Fibroblast of lung (primary cell): ENCODE results near the gene TUBGCP2. TPM values are rescaled to one million over a fixed set of nuclear protein-coding genes. Genes with fewer than 3 reads are reported as not detected.

Experiments used
- DNase-seq, 2 donors: peaks; one replicate each; pipeline versions ENCODE4 v3.0.0 to v3.0.0-alpha.2; 2010; ENCODE audit warnings: low read depth in 2 of 2
- H2AFZ ChIP-seq: 2 replicates; pipeline ENCODE4 v1.5.1; 2012; ENCODE audit warnings: low read length, control low read depth, inconsistent platforms
- H3K27ac ChIP-seq: 2 replicates; pipeline ENCODE4 v1.5.1; 2011; ENCODE audit warnings: low read length, control low read depth; ENCODE audit not compliant: insufficient read depth
- H3K27me3 ChIP-seq: 2 replicates; pipeline ENCODE4 v1.5.1; 2011; ENCODE audit warnings: mild to moderate bottlenecking, low read length; ENCODE audit not compliant: control insufficient read depth, insufficient read depth
- H3K36me3 ChIP-seq: 2 replicates; pipeline ENCODE4 v1.5.1; 2011; ENCODE audit warnings: low read length; ENCODE audit not compliant: control insufficient read depth, insufficient read depth
- H3K4me1 ChIP-seq: 2 replicates; pipeline ENCODE4 v1.5.1; 2011; ENCODE audit warnings: low read length; ENCODE audit not compliant: control insufficient read depth, insufficient read depth; ENCODE audit errors: extremely low read depth
- H3K4me2 ChIP-seq: 2 replicates; pipeline ENCODE4 v1.5.1; 2011; ENCODE audit warnings: low read length, control low read depth; ENCODE audit not compliant: insufficient read depth; ENCODE audit errors: extremely low read depth
- H3K4me3 ChIP-seq, 4 experiments: fragments of 200-600 bp in 1 of 4; sonication (generic) in 1 of 4; replicated peaks in 1 of 4; 2 replicates each; pipeline ENCODE4 v1.5.1; 2011 to 2016; ENCODE audit warnings: low read length in 4 of 4, low read depth in 3 of 4, mild to moderate bottlenecking in 3 of 4, control low read depth in 2 of 4, inconsistent platforms in 1 of 4, mixed read lengths in 1 of 4; ENCODE audit not compliant: insufficient read depth in 1 of 4; ENCODE audit errors: control extremely low read depth in 1 of 4
- H3K79me2 ChIP-seq: 2 replicates; pipeline ENCODE4 v1.5.1; 2012; ENCODE audit warnings: mild to moderate bottlenecking, low read length, inconsistent platforms; ENCODE audit not compliant: control insufficient read depth, insufficient read depth
- H3K9ac ChIP-seq: 2 replicates; pipeline ENCODE4 v1.5.1; 2011; ENCODE audit warnings: mild to moderate bottlenecking, low read length, control low read depth; ENCODE audit not compliant: insufficient read depth
- H3K9me3 ChIP-seq: 2 replicates; pipeline ENCODE4 v1.5.1; 2012; ENCODE audit warnings: low read depth, low read length; ENCODE audit not compliant: control insufficient read depth, insufficient read depth
- H4K20me1 ChIP-seq: 2 replicates; pipeline ENCODE4 v1.5.1; 2011; ENCODE audit warnings: low read length; ENCODE audit not compliant: control insufficient read depth, insufficient read depth; ENCODE audit errors: extremely low read depth
- CTCF ChIP-seq, 2 donors: IDR thresholded peaks in 1 of 2; conservative IDR thresholded peaks in 1 of 2; 1 replicate in 1 of 2; 2 replicates in 1 of 2; pipeline ENCODE4 v1.5.1; 2011 to 2012; ENCODE audit warnings: low read length in 2 of 2, control low read depth in 1 of 2, inconsistent platforms in 1 of 2, low read depth in 1 of 2, mild to moderate bottlenecking in 1 of 2
- EZH2 ChIP-seq: IDR thresholded peaks from 2 replicates; pipeline ENCODE4 v1.5.1; 2012; ENCODE audit warnings: low read length, control low read depth, mild to moderate bottlenecking; ENCODE audit errors: missing control alignments
- polyA plus RNA-seq, 2 donors: library from polyadenylated mRNA; depleted of rRNA in 1 of 2; stranded (reverse) in 1 of 2; unstranded in 1 of 2; fragments of >200 nt; gene quantifications; 2 replicates each; pipeline ENCODE4 v1.2.1, GENCODE V29; 2011 to 2012; ENCODE audit warnings: missing spikeins in 1 of 2
- total RNA-seq: library from RNA; depleted of rRNA; stranded (reverse); fragments of >200 nt; gene quantifications from 2 replicates; pipeline ENCODE4 v1.2.1, GENCODE V29; 2014

TUBGCP2 gene
- total and polyA plus RNA-seq, 2 donors (not counting 1 experiment from before 2014, with no cell fraction given), result 31.0 to 60.8 TPM

GRCh38 chr10:133318494-133319127 is 9.9 kb upstream of the TUBGCP2 start:
- H4K20me1 ChIP-seq, result no peaks in the 10 kb centered on the region
- no peaks in the 10 kb centered on the region for H3K4me1 ChIP-seq
- peak; percentile 46 to 47 for DNase-seq
- peak overlapping the region; percentile 37 for H3K9ac ChIP-seq
- no peaks in the 10 kb centered on the region for H3K9me3 ChIP-seq
- H3K36me3 ChIP-seq, result no peaks in the 10 kb centered on the region
- peak overlapping the region; percentile 87 for H3K4me2 ChIP-seq
- peak overlapping the region; percentile 37 to 52 (median 50) for H3K4me3 ChIP-seq
- no peaks in the 10 kb centered on the region for H3K79me2 ChIP-seq
- H3K27me3 ChIP-seq, result no peaks in the 10 kb centered on the region
- TF ChIP-seq EZH2 (no peak), CTCF (conservative IDR thresholded peaks at IDR 0.05 in 1 of 2, IDR thresholded peaks at IDR 0.05 in 1 of 2; ENCODE audit: low read depth in 1 of 2, low read length in 2 of 2) (peak; percentile 46 to 72)
- H2AFZ ChIP-seq, result peak overlapping the region; percentile 69
- H3K27ac ChIP-seq, result no peak overlapping the region

GRCh38 chr10:133316732-133317131 is 8.1 kb upstream of the TUBGCP2 start:
- Histone ChIP-seq H3K4me2 (no peak overlapping the region), H3K9ac (no peak overlapping the region), H3K4me1 (no peaks in the 10 kb centered on the region), H3K9me3 (no peaks in the 10 kb centered on the region), H3K36me3 (no peaks in the 10 kb centered on the region), H2AFZ (no peak overlapping the region), H3K79me2 (no peaks in the 10 kb centered on the region), H3K4me3 (no peak overlapping the region), H4K20me1 (no peaks in the 10 kb centered on the region), H3K27me3 (no peaks in the 10 kb centered on the region), H3K27ac (no peak overlapping the region)
- DNase-seq, result no peak
- TF ChIP-seq CTCF (conservative IDR thresholded peaks at IDR 0.05 in 1 of 2, IDR thresholded peaks at IDR 0.05 in 1 of 2; ENCODE audit: low read depth in 1 of 2, low read length in 2 of 2), result no peak
- TF ChIP-seq EZH2, result no peak

- Histone ChIP-seq H3K27me3 (no peaks in the 10 kb centered on the region), H3K36me3 (no peaks in the 10 kb centered on the region), H3K27ac (no peak overlapping the region), H2AFZ (no peak overlapping the region), H3K4me1 (no peaks in the 10 kb centered on the region), H3K9ac (no peak overlapping the region), H3K79me2 (no peaks in the 10 kb centered on the region), H4K20me1 (no peaks in the 10 kb centered on the region), H3K4me3 (no peak overlapping the region), H3K4me2 (no peak overlapping the region), H3K9me3 (no peaks in the 10 kb centered on the region)
- TF ChIP-seq EZH2 (no peak), CTCF (conservative IDR thresholded peaks at IDR 0.05 in 1 of 2, IDR thresholded peaks at IDR 0.05 in 1 of 2; ENCODE audit: low read depth in 1 of 2, low read length in 2 of 2) (no peak)
- no peak for DNase-seq
Measured at GRCh38 chr10:133316266-133316665, 7.6 kb upstream of the TUBGCP2 start.
